MG63 (cell line): ENCODE measurements around the gene FFAR3. TPM values are rescaled to one million over a fixed set of nuclear protein-coding genes. Genes with fewer than 3 reads are reported as not detected.

Experiments used
- DNase-seq: peaks from one replicate; pipeline ENCODE4 v3.0.0-alpha.2; 2020
- H3K27me3 ChIP-seq: fragments of 250-450 bp; sonication (Bioruptor Pico); 2 replicates; pipeline ENCODE4 v1.5.1; 2020; ENCODE audit warnings: mild to moderate bottlenecking, moderate library complexity
- H3K36me3 ChIP-seq: fragments of 250-450 bp; sonication (Bioruptor Pico); 2 replicates; pipeline ENCODE4 v1.5.1; 2020; ENCODE audit warnings: mild to moderate bottlenecking, moderate library complexity
- H3K4me3 ChIP-seq: fragments of 250-450 bp; sonication (Bioruptor Pico); 2 replicates; pipeline ENCODE4 v1.5.1; 2020; ENCODE audit warnings: mild to moderate bottlenecking, moderate library complexity
- H3K9me3 ChIP-seq: fragments of 250-450 bp; sonication (Bioruptor Pico); 2 replicates; pipeline ENCODE4 v1.5.1; 2020; ENCODE audit warnings: mild to moderate bottlenecking, moderate library complexity
- total RNA-seq: library from RNA; depleted of rRNA; stranded (reverse); fragments of >200 nt; shearing (Covaris generic); gene quantifications from 2 replicates; pipeline ENCODE4 v1.2.3, GENCODE V29; 2014; ENCODE audit warnings: low replicate concordance

FFAR3 gene
- total RNA-seq, 1 experiment from 2014 or later: not detected

- Histone ChIP-seq H3K36me3 (no peaks in the 10 kb centered on the region), H3K27me3 (peaks cover 16% of the 10 kb centered on the region; the same call in 1 of the 2 replicates), H3K9me3 (peaks cover 8% of the 10 kb centered on the region; the same call in 1 of the 2 replicates), H3K4me3 (no peak overlapping the region)
- DNase-seq: no peak
Observed at GRCh38 chr19:35379992-35380391, 21.7 kb downstream of the FFAR3 start.

- H3K27me3 ChIP-seq: peaks cover 16% of the 10 kb centered on the region; the same call in 1 of the 2 replicates
- H3K4me3 ChIP-seq: no peak overlapping the region
- no peak for DNase-seq
- peaks cover 14% of the 10 kb centered on the region for H3K9me3 ChIP-seq
- H3K36me3 ChIP-seq: no peaks in the 10 kb centered on the region
Observed at GRCh38 chr19:35380450-35381124, 22.3 kb downstream of the FFAR3 start.

DNA sequence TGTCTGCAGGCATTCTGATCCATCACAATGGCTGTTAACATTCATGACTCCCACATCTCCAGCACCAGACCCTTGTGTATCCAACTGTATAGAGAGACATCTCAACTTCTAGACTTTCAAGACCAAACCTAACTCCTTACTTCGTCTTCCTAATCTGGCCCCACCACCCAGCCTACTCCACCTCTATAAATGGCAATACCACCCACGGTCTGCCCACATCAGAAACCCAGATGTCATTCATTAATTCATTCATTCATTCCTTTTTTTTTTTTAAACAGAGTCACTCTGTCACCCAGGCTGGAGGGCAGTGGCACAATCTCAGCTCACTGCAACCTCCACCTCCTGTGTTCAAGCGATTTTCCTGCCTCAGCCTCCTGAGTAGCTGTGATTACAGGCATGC lies 23.1 kb downstream of the FFAR3 start:
- H3K9me3 ChIP-seq: peaks cover 19% of the 10 kb centered on the region
- no peak for DNase-seq
- no peak overlapping the region for H3K4me3 ChIP-seq
- H3K36me3 ChIP-seq: no peaks in the 10 kb centered on the region
- peaks cover 13% of the 10 kb centered on the region; the same call in 1 of the 2 replicates for H3K27me3 ChIP-seq

DNA sequence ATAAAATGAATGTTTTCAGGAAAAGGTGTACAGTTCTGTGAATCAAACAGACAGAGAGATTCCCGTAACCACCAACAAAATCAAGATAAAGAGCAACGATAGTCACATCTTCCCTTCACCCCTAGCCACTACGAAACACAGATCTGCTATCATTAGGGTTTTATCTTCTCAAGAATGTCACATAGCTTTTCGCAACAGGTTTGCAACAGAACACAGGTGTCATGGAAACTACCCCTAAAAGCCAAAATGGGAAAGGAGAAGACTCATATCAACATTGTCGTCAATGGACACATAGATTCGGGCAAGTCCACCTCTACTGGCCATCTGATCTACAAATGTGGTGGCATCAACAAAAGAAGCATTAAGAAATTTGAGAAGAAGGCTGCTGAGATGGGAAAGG lies 23.7 kb downstream of the FFAR3 start:
- H3K9me3 ChIP-seq: peaks cover 25% of the 10 kb centered on the region
- peaks cover 9% of the 10 kb centered on the region; the same call in 1 of the 2 replicates for H3K27me3 ChIP-seq
- H3K4me3 ChIP-seq: no peak overlapping the region
- no peaks in the 10 kb centered on the region for H3K36me3 ChIP-seq
- no peak for DNase-seq

DNA sequence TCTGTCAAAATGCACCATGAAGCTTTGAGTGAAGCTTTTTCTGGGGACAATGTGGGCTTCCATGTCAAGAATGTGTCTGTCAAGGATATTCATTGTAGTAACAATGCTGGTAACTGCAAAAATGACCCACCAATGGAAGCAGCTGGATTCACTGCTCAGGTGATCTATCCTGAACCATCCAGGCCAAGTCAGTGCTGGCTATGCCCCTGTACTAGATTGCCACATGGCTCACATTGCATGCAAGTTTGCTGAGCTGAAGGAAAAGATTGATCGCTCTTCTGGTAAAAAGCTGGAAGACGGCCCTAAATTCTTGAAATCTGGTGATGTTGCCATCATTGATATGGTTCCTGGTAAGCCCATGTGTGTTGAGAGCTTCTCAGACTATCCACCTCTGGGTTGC lies 25.3 kb downstream of the FFAR3 start:
- peaks cover 34% of the 10 kb centered on the region for H3K9me3 ChIP-seq
- H3K27me3 ChIP-seq: peaks cover 6% of the 10 kb centered on the region; the same call in 1 of the 2 replicates
- H3K36me3 ChIP-seq: no peaks in the 10 kb centered on the region
- DNase-seq: no peak
- no peak overlapping the region for H3K4me3 ChIP-seq

DNA sequence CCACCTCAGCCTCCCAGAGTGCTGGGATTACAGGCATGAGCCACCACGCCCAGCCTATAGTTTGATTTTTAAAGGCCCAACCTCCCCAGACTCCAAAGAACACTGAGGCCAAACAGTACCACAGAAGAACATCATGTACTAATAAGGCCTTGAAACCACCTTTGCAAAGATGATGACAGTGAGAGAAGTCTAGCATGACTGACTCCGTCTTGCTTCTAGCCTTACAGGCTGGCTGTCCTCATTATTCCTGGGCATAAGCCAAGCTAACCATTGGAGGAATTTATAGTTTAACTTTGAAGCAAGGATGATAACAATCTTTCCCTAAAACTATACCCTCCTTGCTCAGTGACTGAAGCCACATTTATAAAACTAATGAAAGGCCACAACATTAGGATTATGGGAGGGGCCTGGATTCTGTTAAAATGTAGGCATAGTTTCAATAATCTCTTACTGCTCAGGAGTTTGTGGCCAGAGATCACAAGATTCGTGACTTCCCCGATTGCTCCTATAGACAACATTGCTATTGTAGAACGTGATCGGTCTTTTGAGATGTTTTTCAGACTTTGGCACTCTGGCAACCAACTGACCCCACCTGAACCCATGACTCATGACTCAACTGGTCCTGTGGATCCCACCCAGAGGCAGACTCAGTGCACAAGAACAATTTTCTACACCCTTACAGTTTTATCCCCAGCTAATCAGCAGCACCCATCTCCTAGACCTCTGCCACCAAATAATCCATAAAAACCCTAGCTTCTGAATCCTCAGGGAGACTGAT lies 30.2 kb downstream of the FFAR3 start:
- DNase-seq: no peak
- Histone ChIP-seq H3K9me3 (peaks cover 36% of the 10 kb centered on the region), H3K36me3 (no peaks in the 10 kb centered on the region), H3K4me3 (no peak overlapping the region), H3K27me3 (no peaks in the 10 kb centered on the region; the same call in 1 of the 2 replicates)

GRCh38 chr19:35389192-35389861 lies 31.1 kb downstream of the FFAR3 start:
- no peaks in the 10 kb centered on the region for H3K36me3 ChIP-seq
- H3K9me3 ChIP-seq: peaks cover 36% of the 10 kb centered on the region
- DNase-seq: no peak
- H3K4me3 ChIP-seq: no peak overlapping the region
- H3K27me3 ChIP-seq: no peaks in the 10 kb centered on the region; the same call in 1 of the 2 replicates

DNA sequence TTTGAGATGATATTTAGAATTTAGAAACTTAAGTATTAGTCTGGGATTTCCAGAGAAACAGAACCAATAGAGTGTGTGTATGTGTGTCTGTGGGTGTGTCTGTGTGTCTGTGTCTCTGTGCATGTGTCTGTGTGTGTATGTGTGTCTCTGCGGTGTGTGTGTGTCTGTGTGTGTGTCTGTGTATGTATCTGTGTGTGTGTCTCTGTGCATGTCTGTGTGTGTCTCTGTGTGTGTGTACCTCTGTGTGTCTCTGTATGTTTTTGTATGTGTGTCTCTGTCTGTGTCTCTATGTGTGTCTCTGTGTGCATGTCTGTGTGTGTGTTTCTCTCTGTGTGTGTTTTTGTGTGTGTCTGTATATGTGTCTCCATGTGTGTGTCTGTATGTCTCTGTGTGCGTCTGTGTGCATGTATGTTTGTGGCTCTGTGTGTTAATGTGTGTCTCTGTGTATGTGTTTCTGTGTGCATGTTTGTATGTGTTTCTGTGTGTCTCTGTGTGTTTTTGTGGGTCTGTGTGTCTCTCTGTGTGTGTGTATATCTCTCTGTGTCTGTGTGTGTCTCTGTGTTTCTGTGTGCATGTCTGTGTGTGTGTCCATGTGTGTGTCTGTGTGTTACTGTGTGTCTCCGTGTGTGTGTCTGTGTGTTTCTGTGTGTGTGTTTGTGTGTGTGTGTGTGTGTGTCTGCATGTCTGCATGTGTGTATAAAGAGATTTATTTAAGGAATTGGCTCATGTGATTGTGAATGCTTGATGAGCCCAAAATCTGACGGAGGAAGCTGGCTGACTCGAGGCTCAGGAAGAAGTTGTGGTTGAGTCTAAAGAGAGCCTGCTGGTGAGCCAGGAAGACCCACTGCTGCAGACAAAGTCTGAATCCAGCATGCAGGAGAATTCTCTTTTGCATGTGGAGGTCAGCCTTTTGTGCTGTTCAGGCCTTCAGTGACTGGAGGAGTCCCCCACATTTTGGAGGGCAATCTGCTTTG lies 34.8 kb downstream of the FFAR3 start:
- no peaks in the 10 kb centered on the region for H3K36me3 ChIP-seq
- no peak overlapping the region for H3K4me3 ChIP-seq
- H3K27me3 ChIP-seq: peaks cover 2% of the 10 kb centered on the region; the same call in 1 of the 2 replicates
- H3K9me3 ChIP-seq: peaks cover 4% of the 10 kb centered on the region; the same call in 1 of the 2 replicates
- no peak for DNase-seq

GRCh38 chr19:35395382-35396199 lies 37.3 kb downstream of the FFAR3 start:
- Histone ChIP-seq H3K27me3 (peaks cover 2% of the 10 kb centered on the region; the same call in 1 of the 2 replicates), H3K36me3 (no peaks in the 10 kb centered on the region), H3K4me3 (no peak overlapping the region), H3K9me3 (no peaks in the 10 kb centered on the region)
- DNase-seq: no peak

- Histone ChIP-seq H3K36me3 (no peaks in the 10 kb centered on the region), H3K27me3 (peaks cover 2% of the 10 kb centered on the region; the same call in 1 of the 2 replicates), H3K4me3 (no peak overlapping the region), H3K9me3 (no peaks in the 10 kb centered on the region)
- no peak for DNase-seq
Observed at GRCh38 chr19:35396240-35396885, 38.1 kb downstream of the FFAR3 start.

DNA sequence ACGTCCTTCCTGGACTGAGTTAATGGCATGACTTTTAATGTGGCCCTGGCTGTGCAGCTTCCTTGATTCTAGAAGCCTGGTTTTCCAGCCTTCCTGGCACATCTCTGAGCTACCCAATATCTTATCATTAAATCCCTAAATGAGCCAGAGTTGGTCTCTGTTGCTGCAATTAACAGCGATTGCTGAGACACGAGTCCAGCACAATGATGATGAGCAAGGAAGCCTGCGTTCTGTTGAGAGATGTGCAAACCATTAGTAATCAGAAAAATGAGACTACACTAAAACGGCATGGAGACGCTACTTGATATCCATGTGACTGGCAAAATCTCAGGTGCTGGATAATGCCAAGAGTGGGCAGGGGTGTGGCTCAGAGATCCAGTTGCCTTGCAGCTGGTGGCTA lies 38.8 kb downstream of the FFAR3 start:
- no peaks in the 10 kb centered on the region for H3K9me3 ChIP-seq
- no peaks in the 10 kb centered on the region for H3K36me3 ChIP-seq
- H3K27me3 ChIP-seq: peaks cover 2% of the 10 kb centered on the region; the same call in 1 of the 2 replicates
- H3K4me3 ChIP-seq: no peak overlapping the region
- peak; percentile 8 for DNase-seq

GRCh38 chr19:35398570-35398969 lies 40.3 kb downstream of the FFAR3 start:
- no peak for DNase-seq
- H3K36me3 ChIP-seq: no peaks in the 10 kb centered on the region
- H3K9me3 ChIP-seq: no peaks in the 10 kb centered on the region
- H3K4me3 ChIP-seq: no peak overlapping the region
- peaks cover 2% of the 10 kb centered on the region; the same call in 1 of the 2 replicates for H3K27me3 ChIP-seq

GRCh38 chr19:35399231-35399630 lies 41.0 kb downstream of the FFAR3 start:
- H3K9me3 ChIP-seq: no peaks in the 10 kb centered on the region
- no peak overlapping the region for H3K4me3 ChIP-seq
- no peaks in the 10 kb centered on the region for H3K36me3 ChIP-seq
- peaks cover 2% of the 10 kb centered on the region; the same call in 1 of the 2 replicates for H3K27me3 ChIP-seq
- DNase-seq: no peak

GRCh38 chr19:35399948-35400772 lies 41.9 kb downstream of the FFAR3 start:
- DNase-seq: no peak
- H3K27me3 ChIP-seq: peaks cover 2% of the 10 kb centered on the region; the same call in 1 of the 2 replicates
- H3K4me3 ChIP-seq: no peak overlapping the region
- H3K9me3 ChIP-seq: no peaks in the 10 kb centered on the region
- H3K36me3 ChIP-seq: no peaks in the 10 kb centered on the region
